NCI-H146 treated with DMSO at 0.1 percent for 48 hours (cell line): Measurements from ENCODE around the gene MFSD2B.
"Not testable (repeated sequence)": the region's sequence is repeated elsewhere in the genome, so short reads cannot be mapped to it uniquely, and the experiment has no call there.

Experiments
- DNase-seq: peaks from one replicate; lab custom pipeline; 2025; ENCODE audit not compliant: unreplicated experiment; lab: John Stamatoyannopoulos, UW

Gene MFSD2B

GRCh38 chr2:24009680-24010476, at the start of gene MFSD2B:
MFSD2B (plus strand) TSS chr2:24010085; CDS start chr2:24010097, 12 bp downstream.
- DNase-seq: no peak

GRCh38 chr2:23967846-23968245, 42.0 kb upstream of the MFSD2B start:
- DNase-seq: no peak

GRCh38 chr2:23976883-23977282, 33.0 kb upstream of the MFSD2B start:
- DNase-seq: no peak

GRCh38 chr2:23988371-23988770, 21.5 kb upstream of the MFSD2B start:
- peak; percentile 36 for DNase-seq

GRCh38 chr2:23992931-23993330, 17.0 kb upstream of the MFSD2B start:
- DNase-seq: no peak

- DNase-seq: no peak
Observed at GRCh38 chr2:23993736-23994269, 16.1 kb upstream of the MFSD2B start.

- DNase-seq: no peak
Observed at GRCh38 chr2:23994567-23994966, 15.3 kb upstream of the MFSD2B start.

- no peak for DNase-seq
Observed at GRCh38 chr2:24007693-24008092, 2.2 kb upstream of the MFSD2B start.

GRCh38 chr2:24008672-24009366, 1.1 kb upstream of the MFSD2B start:
- DNase-seq: no peak

GRCh38 chr2:24009367-24009679, 562 bp upstream of the MFSD2B start:
- DNase-seq: no peak

GRCh38 chr2:24010477-24011249, 778 bp downstream of the MFSD2B start:
- DNase-seq: no peak

GRCh38 chr2:24011250-24012104, 1.6 kb downstream of the MFSD2B start:
- DNase-seq: no peak

- no peak for DNase-seq
Observed at GRCh38 chr2:24012521-24013188, 2.8 kb downstream of the MFSD2B start.

GRCh38 chr2:24014902-24015301, 5.0 kb downstream of the MFSD2B start:
- not testable (repeated sequence) for DNase-seq

- DNase-seq: no peak
Observed at GRCh38 chr2:24015562-24016375, 5.9 kb downstream of the MFSD2B start.

- no peak for DNase-seq
Observed at GRCh38 chr2:24016376-24016761, 6.5 kb downstream of the MFSD2B start.

- no peak for DNase-seq
Observed at GRCh38 chr2:24016853-24017703, 7.2 kb downstream of the MFSD2B start.

GRCh38 chr2:24017711-24018110, 7.8 kb downstream of the MFSD2B start:
- DNase-seq: no peak
